ENCODE measurements around the gene CLEC4M.

DNA sequence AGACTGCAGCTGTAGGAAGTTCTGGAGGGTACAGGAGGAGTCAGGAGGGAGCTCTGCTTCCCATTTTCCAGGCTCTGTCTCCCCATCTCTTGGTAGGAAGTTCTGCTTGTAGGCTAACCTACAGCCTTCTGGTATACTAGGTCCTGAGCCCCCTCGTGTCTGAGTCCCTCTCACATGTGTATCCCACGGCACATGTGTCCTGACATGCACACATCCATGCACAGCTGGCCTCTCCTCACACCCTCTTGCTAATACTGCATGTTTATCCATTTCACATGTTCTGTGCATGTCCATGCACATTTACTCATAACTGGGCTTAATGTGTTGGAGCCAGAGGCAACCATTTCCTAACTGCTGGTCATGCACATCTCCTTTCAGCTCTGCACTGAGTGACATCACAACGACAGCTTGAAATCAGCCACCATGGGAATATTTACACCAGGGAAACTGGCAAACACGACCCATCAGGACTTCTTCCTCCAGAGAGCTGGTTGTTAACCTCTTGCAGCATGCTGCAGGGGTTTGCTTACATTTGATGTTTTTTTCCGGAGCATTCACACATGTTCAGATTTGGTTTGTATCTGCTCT is 18.8 kb upstream of the CLEC4M start:
- TF ChIP-seq, protein P1, sequence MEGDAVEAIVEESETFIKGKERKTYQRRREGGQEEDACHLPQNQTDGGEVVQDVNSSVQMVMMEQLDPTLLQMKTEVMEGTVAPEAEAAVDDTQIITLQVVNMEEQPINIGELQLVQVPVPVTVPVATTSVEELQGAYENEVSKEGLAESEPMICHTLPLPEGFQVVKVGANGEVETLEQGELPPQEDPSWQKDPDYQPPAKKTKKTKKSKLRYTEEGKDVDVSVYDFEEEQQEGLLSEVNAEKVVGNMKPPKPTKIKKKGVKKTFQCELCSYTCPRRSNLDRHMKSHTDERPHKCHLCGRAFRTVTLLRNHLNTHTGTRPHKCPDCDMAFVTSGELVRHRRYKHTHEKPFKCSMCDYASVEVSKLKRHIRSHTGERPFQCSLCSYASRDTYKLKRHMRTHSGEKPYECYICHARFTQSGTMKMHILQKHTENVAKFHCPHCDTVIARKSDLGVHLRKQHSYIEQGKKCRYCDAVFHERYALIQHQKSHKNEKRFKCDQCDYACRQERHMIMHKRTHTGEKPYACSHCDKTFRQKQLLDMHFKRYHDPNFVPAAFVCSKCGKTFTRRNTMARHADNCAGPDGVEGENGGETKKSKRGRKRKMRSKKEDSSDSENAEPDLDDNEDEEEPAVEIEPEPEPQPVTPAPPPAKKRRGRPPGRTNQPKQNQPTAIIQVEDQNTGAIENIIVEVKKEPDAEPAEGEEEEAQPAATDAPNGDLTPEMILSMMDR (IDR thresholded peaks at IDR 0.05), result no peak
- no peak for TF ChIP-seq POLR2AphosphoS5 (IDR thresholded peaks at IDR 0.05)
